MM.1S (cell line): Measurements from ENCODE around the gene PIGQ.

ENCODE experiments used
- CTCF ChIP-seq: fragments of 300-600 bp; sonication (generic); IDR thresholded peaks from 2 replicates; pipeline ENCODE4 v1.5.1; 2016; ENCODE audit warnings: antibody characterized with exemption, low read length, mixed read lengths
- EZH2 ChIP-seq: fragments of 300-600 bp; sonication (generic); optimal IDR thresholded peaks from 2 replicates; pipeline ENCODE3; 2017; ENCODE audit warnings: low read depth, mild to moderate bottlenecking, antibody characterized with exemption, low read length, mixed read lengths
- EZH2phosphoT487 ChIP-seq: fragments of 300-600 bp; sonication (generic); IDR thresholded peaks from 2 replicates; pipeline ENCODE4 v1.6.1; 2018; ENCODE audit warnings: antibody characterized with exemption, low read length

- no peak for TF ChIP-seq CTCF
- TF ChIP-seq EZH2: no peak
- no peak for TF ChIP-seq EZH2phosphoT487
Measured at GRCh38 chr16:537415-538335, 32.1 kb upstream of the PIGQ start.
